Effector CD8-positive, alpha-beta T cell (primary cell): ENCODE results near the gene SPEM2.
"Not testable (repeated sequence)": the region's sequence is repeated elsewhere in the genome, so short reads cannot be mapped to it uniquely, and the experiment has no call there.

Experiments
- DNase-seq: peaks from one replicate; lab custom pipeline; 2025; lab: John Stamatoyannopoulos, UW

The SPEM2 gene

GRCh38 chr17:7474767-7475166, 49.4 kb downstream of the SPEM2 start:
- not testable (repeated sequence) for DNase-seq

- DNase-seq, result no peak
Observed at GRCh38 chr17:7475764-7476422, 50.5 kb downstream of the SPEM2 start.

GRCh38 chr17:7476494-7476893, 51.1 kb downstream of the SPEM2 start:
- no peak for DNase-seq

GRCh38 chr17:7476951-7477350, 51.5 kb downstream of the SPEM2 start:
- no peak for DNase-seq
